DND-41 (cell line): ENCODE data around the gene TMEM209.

Experiments used
- ATAC-seq: fragments of 200-7000 bp; cut with Tn5 transposase; 3 replicates; pipeline ENCODE4 v1.9.1; 2021; ENCODE audit warnings: low read depth; ENCODE audit not compliant: insufficient read depth
- DNase-seq: peaks from one replicate; pipeline ENCODE4 v3.0.0-alpha.2; 2020
- H2AFZ ChIP-seq: 2 replicates; pipeline ENCODE4 v1.6.0; 2012; ENCODE audit warnings: low read depth, low read length
- H3K27ac ChIP-seq: 2 replicates; pipeline ENCODE4 v1.5.1; 2012; ENCODE audit warnings: low read length, inconsistent platforms
- H3K27me3 ChIP-seq: fragments of 200-600 bp; sonication (generic); 2 replicates; pipeline ENCODE4 v1.6.0; 2012; ENCODE audit warnings: low read length, mild to moderate bottlenecking, inconsistent platforms; ENCODE audit not compliant: insufficient read depth, poor library complexity
- H3K36me3 ChIP-seq: 2 replicates; pipeline ENCODE4 v1.5.1; 2012; ENCODE audit warnings: low read length, inconsistent platforms; ENCODE audit not compliant: insufficient read depth
- H3K4me1 ChIP-seq: 2 replicates; pipeline ENCODE4 v1.5.1; 2012; ENCODE audit warnings: mild to moderate bottlenecking, low read length; ENCODE audit not compliant: insufficient read depth
- H3K4me2 ChIP-seq: 2 replicates; pipeline ENCODE4 v1.6.0; 2012; ENCODE audit warnings: mild to moderate bottlenecking, moderate library complexity, low read length, inconsistent platforms; ENCODE audit not compliant: insufficient read depth
- H3K4me3 ChIP-seq, 2 experiments: fragments of 200-600 bp in 1 of 2; shearing (Covaris generic) in 1 of 2; 2 replicates each; pipeline ENCODE4 v1.5.1; 2012 to 2016; ENCODE audit warnings: inconsistent platforms in 2 of 2, low read length in 2 of 2, mild to moderate bottlenecking in 2 of 2, low read depth in 1 of 2, moderate library complexity in 1 of 2
- H3K79me2 ChIP-seq: 2 replicates; pipeline ENCODE4 v1.6.0; 2012; ENCODE audit warnings: low read length, inconsistent platforms; ENCODE audit not compliant: insufficient read depth
- H3K9ac ChIP-seq: 2 replicates; pipeline ENCODE4 v1.6.0; 2012; ENCODE audit warnings: low read depth, mild to moderate bottlenecking, inconsistent platforms, low read length, moderate library complexity
- H3K9me3 ChIP-seq: 2 replicates; pipeline ENCODE4 v1.5.1; 2012; ENCODE audit warnings: low read length, moderate library complexity, mild to moderate bottlenecking, inconsistent platforms; ENCODE audit not compliant: insufficient read depth, severe bottlenecking
- H4K20me1 ChIP-seq: 2 replicates; pipeline ENCODE4 v1.6.0; 2012; ENCODE audit warnings: low read length; ENCODE audit not compliant: insufficient read depth
- EZH2 ChIP-seq: IDR thresholded peaks from 3 replicates; pipeline ENCODE4 v1.6.1; 2012; ENCODE audit warnings: borderline replicate concordance, low read depth, mild to moderate bottlenecking, moderate library complexity, low read length, inconsistent platforms; ENCODE audit not compliant: severe bottlenecking
- TF ChIP-seq, protein P1 (sequence below): IDR thresholded peaks from 2 replicates; pipeline ENCODE4 v1.5.1; 2012; ENCODE audit warnings: borderline replicate concordance, low read length, moderate library complexity, mild to moderate bottlenecking; ENCODE audit not compliant: poor library complexity, severe bottlenecking; ENCODE audit errors: extremely low read depth

Gene TMEM209

DNA sequence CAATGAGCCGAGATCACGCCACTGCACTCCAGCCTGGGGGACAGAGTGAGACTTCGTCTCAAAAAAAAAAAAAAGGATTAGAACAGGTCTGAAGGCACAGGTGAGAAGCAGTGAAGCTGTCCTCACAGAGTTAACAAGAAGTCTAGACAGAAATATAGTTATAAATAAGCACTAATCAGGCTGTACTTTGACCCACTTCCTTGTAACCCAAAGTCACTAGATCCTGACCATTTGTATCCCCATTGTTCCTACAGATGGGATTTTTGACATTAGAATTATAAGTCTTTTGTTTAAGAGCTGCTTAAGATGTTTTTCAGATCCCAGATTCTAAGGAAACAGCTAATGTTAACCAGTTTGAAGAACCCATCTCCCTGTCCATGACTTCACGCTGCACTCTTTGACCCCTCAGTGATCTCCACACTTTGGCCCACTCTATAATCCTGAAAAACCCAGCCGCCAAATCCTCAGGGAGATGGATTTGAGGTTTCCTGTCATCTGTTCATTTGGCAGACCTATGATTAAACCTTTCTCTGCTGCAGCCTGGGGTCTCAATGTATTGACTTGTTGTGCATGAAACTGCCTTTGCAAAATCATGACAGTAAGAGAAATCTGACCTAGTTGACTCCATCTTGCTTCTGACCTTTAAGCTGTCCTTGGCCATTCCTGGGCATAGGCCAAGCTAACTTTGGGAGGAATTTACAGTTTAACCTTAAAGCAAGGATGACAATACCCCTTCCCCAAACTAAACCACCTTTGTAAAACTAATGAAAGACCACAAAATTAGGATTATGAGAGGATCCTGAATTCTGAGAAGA lies 13.8 kb upstream of the TMEM209 start:
- ATAC-seq (no peak), DNase-seq (no peak)
- Histone ChIP-seq H3K9me3 (no peaks in the 10 kb centered on the region), H3K79me2 (no peaks in the 10 kb centered on the region), H3K27ac (no peak overlapping the region), H3K4me1 (no peaks in the 10 kb centered on the region), H3K9ac (no peak overlapping the region), H3K27me3 (no peaks in the 10 kb centered on the region), H3K4me2 (no peak overlapping the region), H2AFZ (no peak overlapping the region), H3K4me3 (no peak overlapping the region), H3K36me3 (no peaks in the 10 kb centered on the region), H4K20me1 (no peaks in the 10 kb centered on the region)
- TF ChIP-seq, protein P1, sequence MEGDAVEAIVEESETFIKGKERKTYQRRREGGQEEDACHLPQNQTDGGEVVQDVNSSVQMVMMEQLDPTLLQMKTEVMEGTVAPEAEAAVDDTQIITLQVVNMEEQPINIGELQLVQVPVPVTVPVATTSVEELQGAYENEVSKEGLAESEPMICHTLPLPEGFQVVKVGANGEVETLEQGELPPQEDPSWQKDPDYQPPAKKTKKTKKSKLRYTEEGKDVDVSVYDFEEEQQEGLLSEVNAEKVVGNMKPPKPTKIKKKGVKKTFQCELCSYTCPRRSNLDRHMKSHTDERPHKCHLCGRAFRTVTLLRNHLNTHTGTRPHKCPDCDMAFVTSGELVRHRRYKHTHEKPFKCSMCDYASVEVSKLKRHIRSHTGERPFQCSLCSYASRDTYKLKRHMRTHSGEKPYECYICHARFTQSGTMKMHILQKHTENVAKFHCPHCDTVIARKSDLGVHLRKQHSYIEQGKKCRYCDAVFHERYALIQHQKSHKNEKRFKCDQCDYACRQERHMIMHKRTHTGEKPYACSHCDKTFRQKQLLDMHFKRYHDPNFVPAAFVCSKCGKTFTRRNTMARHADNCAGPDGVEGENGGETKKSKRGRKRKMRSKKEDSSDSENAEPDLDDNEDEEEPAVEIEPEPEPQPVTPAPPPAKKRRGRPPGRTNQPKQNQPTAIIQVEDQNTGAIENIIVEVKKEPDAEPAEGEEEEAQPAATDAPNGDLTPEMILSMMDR: no peak
- TF ChIP-seq EZH2: no peak

DNA sequence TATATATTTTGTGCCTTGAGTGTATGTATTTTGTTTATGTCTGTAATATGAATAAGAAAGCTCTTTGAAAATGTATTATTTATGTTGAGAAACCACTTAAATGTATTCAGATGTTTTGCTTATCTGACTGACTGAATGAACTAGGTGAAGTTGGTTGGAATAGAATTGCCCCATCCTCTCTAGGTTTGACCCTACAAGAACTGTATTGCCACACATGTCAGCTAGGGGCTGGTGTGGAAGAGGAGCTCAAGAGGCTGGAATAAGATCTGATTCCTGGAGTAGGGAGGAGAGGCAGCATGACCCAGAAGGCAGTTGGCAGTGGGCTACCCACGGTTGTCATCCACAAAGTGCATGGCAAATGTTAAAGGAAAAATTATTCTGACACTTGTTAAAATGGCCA lies 11.5 kb upstream of the TMEM209 start:
- TF ChIP-seq, protein P1: no peak
- no peak for TF ChIP-seq EZH2
- H3K4me3 ChIP-seq: no peak overlapping the region
- H2AFZ ChIP-seq: no peak overlapping the region
- no peak overlapping the region for H3K27ac ChIP-seq
- no peaks in the 10 kb centered on the region for H4K20me1 ChIP-seq
- no peaks in the 10 kb centered on the region for H3K4me1 ChIP-seq
- no peaks in the 10 kb centered on the region for H3K27me3 ChIP-seq
- no peak overlapping the region for H3K4me2 ChIP-seq
- no peaks in the 10 kb centered on the region for H3K9me3 ChIP-seq
- ATAC-seq (no peak), DNase-seq (no peak)
- no peaks in the 10 kb centered on the region for H3K36me3 ChIP-seq
- no peak overlapping the region for H3K9ac ChIP-seq
- H3K79me2 ChIP-seq: no peaks in the 10 kb centered on the region

DNA sequence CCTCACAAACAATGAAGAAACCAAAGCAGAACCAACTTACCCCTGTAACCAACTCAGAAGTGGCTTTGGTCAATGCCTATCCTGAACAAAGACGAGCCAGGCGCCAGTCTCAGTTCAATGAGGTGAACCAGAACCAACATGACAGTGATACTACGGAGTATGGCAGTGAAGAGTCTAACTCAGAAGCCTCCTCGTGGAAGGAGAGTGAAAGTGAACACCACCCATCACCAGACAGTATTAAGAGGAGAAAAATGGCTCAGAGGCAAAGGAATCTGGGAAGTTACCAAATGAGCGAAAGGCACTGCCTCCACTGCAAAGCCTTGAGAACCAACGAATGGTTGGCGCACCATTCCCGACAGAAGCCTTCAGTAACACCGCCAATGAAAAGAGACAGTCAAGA lies 10.8 kb upstream of the TMEM209 start:
- ATAC-seq (no peak), DNase-seq (no peak)
- no peak overlapping the region for H3K9ac ChIP-seq
- no peak overlapping the region for H3K27ac ChIP-seq
- H3K4me3 ChIP-seq: no peak overlapping the region
- H3K9me3 ChIP-seq: no peaks in the 10 kb centered on the region
- no peaks in the 10 kb centered on the region for H3K79me2 ChIP-seq
- no peak overlapping the region for H3K4me2 ChIP-seq
- H3K4me1 ChIP-seq: no peaks in the 10 kb centered on the region
- H3K27me3 ChIP-seq: no peaks in the 10 kb centered on the region
- no peaks in the 10 kb centered on the region for H4K20me1 ChIP-seq
- H3K36me3 ChIP-seq: no peaks in the 10 kb centered on the region
- no peak overlapping the region for H2AFZ ChIP-seq
- TF ChIP-seq, protein P1: no peak
- no peak for TF ChIP-seq EZH2
